ENCODE data around the gene GRID2.

- no peak for TF ChIP-seq CTCF (optimal IDR thresholded peaks at IDR 0.05 in 1 of 3, IDR thresholded peaks at IDR 0.05 in 1 of 3, conservative IDR thresholded peaks at IDR 0.05 in 1 of 3; ENCODE audit: extremely low read depth in 1 of 3, insufficient read depth in 2 of 3, low read length in 3 of 3)
- TF ChIP-seq EZH2 (IDR thresholded peaks at IDR 0.05; ENCODE audit: low read length) = no peak
Observed at GRCh38 chr4:92968996-92969395, 665.2 kb downstream of the GRID2 start.
